ENCODE measurements around the gene CCL20.
A peak's percentile ranks its signal among the peaks of the same experiment; 100 is the strongest.

CCL20 gene

DNA sequence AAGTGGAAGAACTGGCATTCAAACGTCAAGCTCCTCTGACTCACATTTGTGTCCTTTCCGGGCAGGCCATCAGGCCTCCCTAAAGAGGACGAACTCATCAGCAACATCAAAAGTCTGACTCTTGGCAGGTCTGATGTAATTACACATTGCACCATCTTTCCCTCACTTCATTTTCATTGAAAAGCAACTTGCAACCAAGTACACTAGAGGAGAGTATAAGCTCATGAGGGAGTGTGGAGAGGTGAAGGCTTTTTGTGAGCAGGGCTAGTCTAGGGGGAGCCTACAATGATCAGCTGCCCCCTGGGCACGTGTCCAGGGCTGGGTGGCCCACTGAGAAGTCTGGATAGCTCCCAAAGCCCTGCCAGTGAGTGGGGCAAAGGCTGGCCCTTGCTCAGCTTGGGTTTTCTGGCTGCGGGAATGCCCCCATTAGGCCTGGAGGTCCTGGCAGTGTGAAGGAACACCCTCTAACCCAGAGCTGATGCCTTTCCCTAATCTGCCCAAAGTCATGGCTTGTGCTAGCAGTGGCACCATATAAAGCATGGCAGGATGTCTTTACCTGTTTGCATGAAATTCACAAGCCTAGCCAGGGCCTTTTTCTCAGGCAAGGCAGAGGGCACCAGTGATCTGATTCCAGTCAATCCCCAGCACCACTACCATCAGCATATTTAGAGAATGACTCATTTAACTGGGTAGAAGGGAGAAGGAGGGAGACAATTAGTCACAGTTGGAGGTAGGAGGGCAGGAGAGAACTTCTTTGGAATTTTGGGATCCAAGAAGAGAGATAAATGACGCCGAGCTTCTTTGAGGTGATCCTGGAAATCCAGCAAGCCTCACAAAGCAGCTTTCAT is 49.3 kb downstream of the CCL20 start:
- POLR2A ChIA-PET: no interaction called here
- H3K27ac ChIP-seq (ENCODE audit: extremely low read depth, low read depth, low read length): no peak overlapping the region
- TF ChIP-seq ZNF221 (tag by site-specific recombination; IDR thresholded peaks at IDR 0.05; ENCODE audit: borderline replicate concordance) (no peak), ZNF335 (tag by site-specific recombination; conservative IDR thresholded peaks at IDR 0.05) (peak; percentile 99), ZNF629 (tag by site-specific recombination; IDR thresholded peaks at IDR 0.05) (0 out of 2 replicates have a peak, but pooled peaks have one; percentile 8)
- H3K4me1 ChIP-seq (ENCODE audit: control insufficient read depth, insufficient read depth, low read length): no peaks in the 10 kb centered on the region
- H3K9me3 ChIP-seq (ENCODE audit: control insufficient read depth, insufficient read depth, low read depth, low read length): no peaks in the 10 kb centered on the region
- no peak overlapping the region for H3K4me3 ChIP-seq (ENCODE audit: low read depth, low read length)
- no peaks in the 10 kb centered on the region for H3K36me3 ChIP-seq (ENCODE audit: control insufficient read depth in 2 of 2, insufficient read depth in 1 of 2, low read length in 2 of 2)
- CTCF ChIA-PET: interaction anchor here (0.5 to 4.2 kb wide), 39 partner anchors 9 to 1141 kb away, joined by 3 to 49 read pairs (median 3); partner anchors contain the start of gene DAW1

DNA sequence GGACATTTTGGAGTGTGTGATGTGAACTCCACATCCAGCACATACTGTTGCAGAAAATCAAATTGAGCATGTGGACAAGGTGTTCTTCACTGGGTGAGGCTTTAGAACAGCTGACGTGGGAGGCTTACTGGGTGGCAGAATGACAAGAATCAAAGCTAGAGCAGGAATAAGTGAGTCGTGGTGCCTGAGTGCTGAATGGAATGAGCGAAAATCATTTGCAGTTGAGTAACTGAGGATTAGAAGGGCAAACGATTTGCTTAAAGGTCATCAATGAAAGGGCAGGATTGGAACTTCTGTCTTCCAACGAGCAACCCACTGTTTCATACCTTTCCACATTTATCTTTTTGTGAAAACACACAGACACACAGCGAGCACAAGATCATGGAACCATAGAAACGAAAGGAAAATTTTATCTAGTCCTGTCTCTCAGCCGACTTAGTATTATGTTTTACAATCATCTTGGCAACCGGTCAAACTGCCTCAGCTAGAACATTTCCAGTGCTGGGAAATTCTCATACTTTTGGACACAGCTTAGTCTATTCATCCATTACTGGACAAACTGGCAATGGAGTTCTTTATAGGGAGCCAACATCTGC is 50.6 kb downstream of the CCL20 start:
- ChIA-PET POLR2A (no interaction called here), CTCF (interaction anchor here (1.1 to 4.1 kb wide), 3 partner anchors 15 to 206 kb away, joined by 3 to 22 read pairs (median 7); no protein-coding TSS in a partner anchor)
- Histone ChIP-seq H3K4me1 (ENCODE audit: control insufficient read depth, insufficient read depth, low read length) (no peaks in the 10 kb centered on the region), H3K36me3 (ENCODE audit: control insufficient read depth in 2 of 2, insufficient read depth in 1 of 2, low read length in 2 of 2) (no peaks in the 10 kb centered on the region), H3K4me3 (ENCODE audit: low read depth, low read length) (no peak overlapping the region), H3K9me3 (ENCODE audit: control insufficient read depth, insufficient read depth, low read depth, low read length) (no peaks in the 10 kb centered on the region), H3K27ac (ENCODE audit: extremely low read depth, low read depth, low read length) (no peak overlapping the region)
- TF ChIP-seq, protein P1, sequence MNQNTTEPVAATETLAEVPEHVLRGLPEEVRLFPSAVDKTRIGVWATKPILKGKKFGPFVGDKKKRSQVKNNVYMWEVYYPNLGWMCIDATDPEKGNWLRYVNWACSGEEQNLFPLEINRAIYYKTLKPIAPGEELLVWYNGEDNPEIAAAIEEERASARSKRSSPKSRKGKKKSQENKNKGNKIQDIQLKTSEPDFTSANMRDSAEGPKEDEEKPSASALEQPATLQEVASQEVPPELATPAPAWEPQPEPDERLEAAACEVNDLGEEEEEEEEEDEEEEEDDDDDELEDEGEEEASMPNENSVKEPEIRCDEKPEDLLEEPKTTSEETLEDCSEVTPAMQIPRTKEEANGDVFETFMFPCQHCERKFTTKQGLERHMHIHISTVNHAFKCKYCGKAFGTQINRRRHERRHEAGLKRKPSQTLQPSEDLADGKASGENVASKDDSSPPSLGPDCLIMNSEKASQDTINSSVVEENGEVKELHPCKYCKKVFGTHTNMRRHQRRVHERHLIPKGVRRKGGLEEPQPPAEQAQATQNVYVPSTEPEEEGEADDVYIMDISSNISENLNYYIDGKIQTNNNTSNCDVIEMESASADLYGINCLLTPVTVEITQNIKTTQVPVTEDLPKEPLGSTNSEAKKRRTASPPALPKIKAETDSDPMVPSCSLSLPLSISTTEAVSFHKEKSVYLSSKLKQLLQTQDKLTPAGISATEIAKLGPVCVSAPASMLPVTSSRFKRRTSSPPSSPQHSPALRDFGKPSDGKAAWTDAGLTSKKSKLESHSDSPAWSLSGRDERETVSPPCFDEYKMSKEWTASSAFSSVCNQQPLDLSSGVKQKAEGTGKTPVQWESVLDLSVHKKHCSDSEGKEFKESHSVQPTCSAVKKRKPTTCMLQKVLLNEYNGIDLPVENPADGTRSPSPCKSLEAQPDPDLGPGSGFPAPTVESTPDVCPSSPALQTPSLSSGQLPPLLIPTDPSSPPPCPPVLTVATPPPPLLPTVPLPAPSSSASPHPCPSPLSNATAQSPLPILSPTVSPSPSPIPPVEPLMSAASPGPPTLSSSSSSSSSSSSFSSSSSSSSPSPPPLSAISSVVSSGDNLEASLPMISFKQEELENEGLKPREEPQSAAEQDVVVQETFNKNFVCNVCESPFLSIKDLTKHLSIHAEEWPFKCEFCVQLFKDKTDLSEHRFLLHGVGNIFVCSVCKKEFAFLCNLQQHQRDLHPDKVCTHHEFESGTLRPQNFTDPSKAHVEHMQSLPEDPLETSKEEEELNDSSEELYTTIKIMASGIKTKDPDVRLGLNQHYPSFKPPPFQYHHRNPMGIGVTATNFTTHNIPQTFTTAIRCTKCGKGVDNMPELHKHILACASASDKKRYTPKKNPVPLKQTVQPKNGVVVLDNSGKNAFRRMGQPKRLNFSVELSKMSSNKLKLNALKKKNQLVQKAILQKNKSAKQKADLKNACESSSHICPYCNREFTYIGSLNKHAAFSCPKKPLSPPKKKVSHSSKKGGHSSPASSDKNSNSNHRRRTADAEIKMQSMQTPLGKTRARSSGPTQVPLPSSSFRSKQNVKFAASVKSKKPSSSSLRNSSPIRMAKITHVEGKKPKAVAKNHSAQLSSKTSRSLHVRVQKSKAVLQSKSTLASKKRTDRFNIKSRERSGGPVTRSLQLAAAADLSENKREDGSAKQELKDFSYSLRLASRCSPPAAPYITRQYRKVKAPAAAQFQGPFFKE (tag by site-specific recombination; IDR thresholded peaks at IDR 0.05; ENCODE audit: borderline replicate concordance): no peak
- TF ChIP-seq, protein P2, sequence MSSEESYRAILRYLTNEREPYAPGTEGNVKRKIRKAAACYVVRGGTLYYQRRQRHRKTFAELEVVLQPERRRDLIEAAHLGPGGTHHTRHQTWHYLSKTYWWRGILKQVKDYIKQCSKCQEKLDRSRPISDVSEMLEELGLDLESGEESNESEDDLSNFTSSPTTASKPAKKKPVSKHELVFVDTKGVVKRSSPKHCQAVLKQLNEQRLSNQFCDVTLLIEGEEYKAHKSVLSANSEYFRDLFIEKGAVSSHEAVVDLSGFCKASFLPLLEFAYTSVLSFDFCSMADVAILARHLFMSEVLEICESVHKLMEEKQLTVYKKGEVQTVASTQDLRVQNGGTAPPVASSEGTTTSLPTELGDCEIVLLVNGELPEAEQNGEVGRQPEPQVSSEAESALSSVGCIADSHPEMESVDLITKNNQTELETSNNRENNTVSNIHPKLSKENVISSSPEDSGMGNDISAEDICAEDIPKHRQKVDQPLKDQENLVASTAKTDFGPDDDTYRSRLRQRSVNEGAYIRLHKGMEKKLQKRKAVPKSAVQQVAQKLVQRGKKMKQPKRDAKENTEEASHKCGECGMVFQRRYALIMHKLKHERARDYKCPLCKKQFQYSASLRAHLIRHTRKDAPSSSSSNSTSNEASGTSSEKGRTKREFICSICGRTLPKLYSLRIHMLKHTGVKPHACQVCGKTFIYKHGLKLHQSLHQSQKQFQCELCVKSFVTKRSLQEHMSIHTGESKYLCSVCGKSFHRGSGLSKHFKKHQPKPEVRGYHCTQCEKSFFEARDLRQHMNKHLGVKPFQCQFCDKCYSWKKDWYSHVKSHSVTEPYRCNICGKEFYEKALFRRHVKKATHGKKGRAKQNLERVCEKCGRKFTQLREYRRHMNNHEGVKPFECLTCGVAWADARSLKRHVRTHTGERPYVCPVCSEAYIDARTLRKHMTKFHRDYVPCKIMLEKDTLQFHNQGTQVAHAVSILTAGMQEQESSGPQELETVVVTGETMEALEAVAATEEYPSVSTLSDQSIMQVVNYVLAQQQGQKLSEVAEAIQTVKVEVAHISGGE (tag by site-specific recombination; conservative IDR thresholded peaks at IDR 0.05; ENCODE audit: low read depth): no peak
- TF ChIP-seq, protein P3, sequence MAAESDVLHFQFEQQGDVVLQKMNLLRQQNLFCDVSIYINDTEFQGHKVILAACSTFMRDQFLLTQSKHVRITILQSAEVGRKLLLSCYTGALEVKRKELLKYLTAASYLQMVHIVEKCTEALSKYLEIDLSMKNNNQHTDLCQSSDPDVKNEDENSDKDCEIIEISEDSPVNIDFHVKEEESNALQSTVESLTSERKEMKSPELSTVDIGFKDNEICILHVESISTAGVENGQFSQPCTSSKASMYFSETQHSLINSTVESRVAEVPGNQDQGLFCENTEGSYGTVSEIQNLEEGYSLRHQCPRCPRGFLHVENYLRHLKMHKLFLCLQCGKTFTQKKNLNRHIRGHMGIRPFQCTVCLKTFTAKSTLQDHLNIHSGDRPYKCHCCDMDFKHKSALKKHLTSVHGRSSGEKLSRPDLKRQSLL (tag by site-specific recombination; IDR thresholded peaks at IDR 0.05): no peak
- TF ChIP-seq ZNF585B (tag by site-specific recombination; IDR thresholded peaks at IDR 0.05): no peak
- no peak for TF ChIP-seq ZNF155 (tag by site-specific recombination; IDR thresholded peaks at IDR 0.05)
- no peak for TF ChIP-seq ZFP37 (tag by site-specific recombination; IDR thresholded peaks at IDR 0.05)
